AG09319 (cell line): ENCODE results near the gene GXYLT2.
"Not testable (repeated sequence)": the region's sequence is repeated elsewhere in the genome, so short reads cannot be mapped to it uniquely, and the experiment has no call there.

Source experiments
- DNase-seq: peaks from one replicate; pipeline ENCODE4 v3.0.0-alpha.2; 2010; ENCODE audit warnings: low read depth; ENCODE audit errors: extremely low read depth
- CTCF ChIP-seq: IDR thresholded peaks from 2 replicates; pipeline ENCODE4 v1.5.1; 2011; ENCODE audit warnings: low read depth, mild to moderate bottlenecking, inconsistent platforms, low read length, moderate library complexity

Gene GXYLT2

GRCh38 chr3:72993391-72993790, 105.5 kb downstream of the GXYLT2 start:
- TF ChIP-seq CTCF = no peak
- no peak for DNase-seq

GRCh38 chr3:72995337-72995736, 107.5 kb downstream of the GXYLT2 start:
- DNase-seq = no peak
- TF ChIP-seq CTCF = no peak

- TF ChIP-seq CTCF = no peak
- DNase-seq = no peak
Measured at GRCh38 chr3:72996121-72996472, 108.3 kb downstream of the GXYLT2 start.

GRCh38 chr3:72996473-72997333, 108.9 kb downstream of the GXYLT2 start, which contains the start of gene PPP4R2:
Gene PPP4R2, plus strand, starts transcription at chr3:72996811. Its CDS starts 227 bp downstream, at chr3:72997038.
- no peak; the same call in none of the 2 replicates for TF ChIP-seq CTCF
- peak; percentile 69 for DNase-seq

GRCh38 chr3:72997421-72997961, 109.6 kb downstream of the GXYLT2 start:
- DNase-seq = peak; percentile 24
- TF ChIP-seq CTCF = peak; percentile 49

- no peak for DNase-seq
- no peak for TF ChIP-seq CTCF
Measured at GRCh38 chr3:72998466-72998865, 110.6 kb downstream of the GXYLT2 start.

GRCh38 chr3:72999951-73000350, 112.1 kb downstream of the GXYLT2 start:
- no peak for TF ChIP-seq CTCF
- no peak for DNase-seq

- DNase-seq = not testable (repeated sequence)
Measured at GRCh38 chr3:73003050-73003449, 115.2 kb downstream of the GXYLT2 start.
